GM21526 (cell line): ENCODE results near the gene C14orf119.

Source experiments
- ATAC-seq: cut with Tn5 transposase; IDR thresholded peaks from one replicate; pipeline ENCODE4 v1.9.1; 2021; ENCODE audit warnings: moderate library complexity; ENCODE audit not compliant: unreplicated experiment, low FRiP score

The C14orf119 gene

GRCh38 chr14:23060536-23061260 is 34.6 kb upstream of the C14orf119 start:
- ATAC-seq, result no peak

- no peak for ATAC-seq
These were observed 33.3 kb upstream of the C14orf119 start for GRCh38 chr14:23062002-23062401.

- no peak for ATAC-seq
These were observed 31.7 kb upstream of the C14orf119 start for GRCh38 chr14:23063601-23064000.

- ATAC-seq, result no peak
These were observed 28.9 kb upstream of the C14orf119 start for GRCh38 chr14:23066368-23066767.

- ATAC-seq, result no peak
These were observed 28.2 kb upstream of the C14orf119 start for GRCh38 chr14:23066855-23067744.

GRCh38 chr14:23067847-23068788 is 27.2 kb upstream of the C14orf119 start:
- ATAC-seq, result no peak

- ATAC-seq, result no peak
These were observed 26.4 kb upstream of the C14orf119 start for GRCh38 chr14:23068789-23069412.

- no peak for ATAC-seq
These were observed 25.9 kb upstream of the C14orf119 start for GRCh38 chr14:23069413-23069806.

- ATAC-seq, result no peak
These were observed 24.8 kb upstream of the C14orf119 start for GRCh38 chr14:23070262-23071129.

GRCh38 chr14:23071244-23071920 is 23.9 kb upstream of the C14orf119 start:
- ATAC-seq, result peak; percentile 70

- no peak for ATAC-seq
These were observed 23.3 kb upstream of the C14orf119 start for GRCh38 chr14:23071921-23072539.

GRCh38 chr14:23074906-23075305 is 20.4 kb upstream of the C14orf119 start:
- ATAC-seq, result no peak

- ATAC-seq, result no peak
These were observed 18.4 kb upstream of the C14orf119 start for GRCh38 chr14:23076785-23077408.

GRCh38 chr14:23077962-23078361 is 17.3 kb upstream of the C14orf119 start:
- ATAC-seq, result no peak

- ATAC-seq, result no peak
These were observed 16.6 kb upstream of the C14orf119 start for GRCh38 chr14:23078692-23079116.

GRCh38 chr14:23079716-23080115 is 15.6 kb upstream of the C14orf119 start:
- ATAC-seq, result no peak

GRCh38 chr14:23080474-23080873 is 14.8 kb upstream of the C14orf119 start:
- no peak for ATAC-seq

- no peak for ATAC-seq
These were observed 9.8 kb upstream of the C14orf119 start for GRCh38 chr14:23085458-23085857.
